GM18907 (cell line): ENCODE data around the gene UAP1L1.

Experiments used
- ATAC-seq: cut with Tn5 transposase; IDR thresholded peaks from one replicate; pipeline ENCODE4 v1.9.1; 2021; ENCODE audit warnings: mild to moderate bottlenecking, moderate library complexity; ENCODE audit not compliant: unreplicated experiment

The UAP1L1 gene

GRCh38 chr9:137128158-137128861 is 51.0 kb downstream of the UAP1L1 start:
- no peak for ATAC-seq

GRCh38 chr9:137128862-137129455 is 51.6 kb downstream of the UAP1L1 start:
- peak; percentile 12 for ATAC-seq

DNA sequence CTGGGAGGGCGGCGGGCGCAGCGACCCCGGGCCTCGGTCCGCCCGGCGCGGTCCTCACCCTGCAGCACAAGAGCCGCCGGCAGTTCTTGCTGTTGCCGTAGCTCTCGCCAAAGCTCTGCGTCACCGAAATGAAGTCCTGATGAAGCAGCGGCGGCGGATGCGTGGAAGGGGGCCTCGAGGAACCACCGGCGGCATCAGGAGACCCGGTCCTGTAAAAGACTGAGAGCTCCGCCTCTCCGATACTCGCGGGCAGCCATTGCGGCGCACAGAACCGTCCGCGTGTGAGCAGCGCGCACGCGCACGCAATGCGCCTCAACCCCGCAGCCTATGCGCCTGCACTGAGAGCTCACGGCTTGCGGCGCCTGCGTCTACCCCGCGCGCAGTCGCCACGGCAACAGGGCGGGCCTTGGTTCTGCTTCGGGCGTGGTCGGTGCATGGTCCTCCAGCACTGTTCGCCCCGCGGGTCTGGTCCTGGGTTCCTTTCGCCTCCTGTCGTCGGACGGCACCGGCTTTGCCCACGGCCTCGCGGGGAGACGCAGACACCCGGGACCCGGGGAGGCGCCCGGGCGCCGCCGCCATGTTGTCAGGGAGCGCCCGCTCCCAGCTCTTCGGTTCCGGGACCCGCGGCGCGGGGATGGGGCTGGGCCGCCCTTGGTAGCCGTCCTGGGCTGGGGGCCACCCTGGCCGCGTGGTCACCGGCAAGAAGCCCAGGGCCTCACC is 52.3 kb downstream of the UAP1L1 start:
- peak; percentile 81 for ATAC-seq

DNA sequence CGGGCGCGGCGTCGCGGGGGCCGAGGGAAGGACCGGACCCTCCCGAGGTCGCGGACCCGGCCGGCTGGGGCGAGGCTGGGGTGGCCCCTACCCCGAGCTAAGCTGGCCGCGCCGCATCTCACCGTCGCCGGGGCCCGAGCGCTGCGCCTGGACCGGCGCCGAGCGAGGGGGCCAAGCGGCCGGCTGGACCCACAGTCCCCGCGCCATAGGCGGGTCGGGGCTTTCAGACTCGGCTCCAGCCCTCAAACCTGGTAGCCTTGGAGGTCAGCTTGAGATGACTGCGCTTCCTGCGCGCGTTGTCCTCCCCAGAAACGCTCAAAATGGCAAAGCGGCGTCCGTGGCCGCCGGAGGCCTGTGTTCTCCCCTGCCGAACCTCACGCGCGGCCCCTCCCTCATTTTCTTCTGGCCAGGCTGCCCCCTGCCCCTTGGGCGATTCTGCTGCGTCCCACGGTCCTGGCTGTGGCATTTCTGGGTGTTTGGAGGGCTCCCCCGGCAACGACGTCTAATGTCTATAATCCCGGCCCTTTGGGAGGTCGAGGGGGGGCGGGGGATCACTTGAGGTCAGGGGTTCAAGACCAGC is 52.9 kb downstream of the UAP1L1 start:
- ATAC-seq: peak; percentile 26
